Measurements from ENCODE around the gene BASP1. TPM values are rescaled to one million over a fixed set of nuclear protein-coding genes. Genes with fewer than 3 reads are reported as not detected.
A peak's percentile ranks its signal among the peaks of the same experiment; 100 is the strongest.
"Not testable (repeated sequence)": the region's sequence is repeated elsewhere in the genome, so short reads cannot be mapped to it uniquely, and the experiment has no call there.

The BASP1 gene
- total RNA-seq, 4 donors from 2014 or later = 46.0 to 54.6 (median 49.8) TPM

DNA sequence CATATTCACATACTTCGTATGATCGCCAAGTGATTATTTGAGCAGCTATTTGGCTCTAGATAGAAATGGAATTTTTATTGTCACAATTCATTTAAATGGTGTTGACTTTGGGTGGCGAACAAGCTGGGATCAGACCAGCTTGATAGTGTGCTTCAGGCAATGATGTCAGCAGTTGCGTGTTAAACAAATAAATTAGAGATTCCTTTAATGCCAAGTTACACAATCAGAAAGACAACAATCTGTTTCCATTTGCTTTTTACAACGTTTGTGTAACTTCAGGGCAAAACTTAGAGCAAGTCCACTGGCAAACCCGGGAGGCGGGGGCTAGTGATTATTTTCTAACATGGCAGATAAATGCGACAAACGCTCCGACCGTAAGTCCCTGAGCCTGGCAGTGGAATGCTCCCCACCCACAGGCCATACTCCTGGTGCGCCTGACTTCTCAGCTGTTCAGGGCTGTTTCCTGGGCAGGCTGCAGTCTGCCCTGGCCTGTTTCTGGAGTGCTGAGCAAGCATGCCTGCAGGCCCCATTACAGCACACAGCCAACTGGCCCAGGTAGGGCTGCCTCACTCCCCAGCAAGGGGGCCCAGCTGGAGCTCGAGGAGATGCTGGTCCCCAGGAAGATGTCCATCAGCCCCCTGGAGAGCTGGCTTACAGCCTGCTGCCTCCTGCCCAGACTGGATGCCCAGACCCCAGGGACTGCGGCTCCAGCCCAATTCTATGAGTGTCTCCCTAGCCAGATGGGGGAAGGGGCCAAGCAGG lies 88.7 kb downstream of the BASP1 start:
- 61 to 66% methylated on average over 14 of the region's 14 CpGs for WGBS, 2 donors
- H3K27ac ChIP-seq = peak overlapping the region in 1 of 4 donors; percentile 15
- H3K9me3 ChIP-seq = peaks cover 0 to 2% (median 0%) of the 10 kb centered on the region in 4 donors
- H3K27me3 ChIP-seq = no peaks in the 10 kb centered on the region
- DNase-seq (ENCODE audit: low spot score in 2 of 2) = peak in 1 of 2 donors; percentile 34
- peaks cover 0 to 3% (median 0%) of the 10 kb centered on the region in 4 donors for H3K4me1 ChIP-seq
- no peak overlapping the region for H3K4me3 ChIP-seq
- no peaks in the 10 kb centered on the region for H3K36me3 ChIP-seq
- TF ChIP-seq, protein P1, sequence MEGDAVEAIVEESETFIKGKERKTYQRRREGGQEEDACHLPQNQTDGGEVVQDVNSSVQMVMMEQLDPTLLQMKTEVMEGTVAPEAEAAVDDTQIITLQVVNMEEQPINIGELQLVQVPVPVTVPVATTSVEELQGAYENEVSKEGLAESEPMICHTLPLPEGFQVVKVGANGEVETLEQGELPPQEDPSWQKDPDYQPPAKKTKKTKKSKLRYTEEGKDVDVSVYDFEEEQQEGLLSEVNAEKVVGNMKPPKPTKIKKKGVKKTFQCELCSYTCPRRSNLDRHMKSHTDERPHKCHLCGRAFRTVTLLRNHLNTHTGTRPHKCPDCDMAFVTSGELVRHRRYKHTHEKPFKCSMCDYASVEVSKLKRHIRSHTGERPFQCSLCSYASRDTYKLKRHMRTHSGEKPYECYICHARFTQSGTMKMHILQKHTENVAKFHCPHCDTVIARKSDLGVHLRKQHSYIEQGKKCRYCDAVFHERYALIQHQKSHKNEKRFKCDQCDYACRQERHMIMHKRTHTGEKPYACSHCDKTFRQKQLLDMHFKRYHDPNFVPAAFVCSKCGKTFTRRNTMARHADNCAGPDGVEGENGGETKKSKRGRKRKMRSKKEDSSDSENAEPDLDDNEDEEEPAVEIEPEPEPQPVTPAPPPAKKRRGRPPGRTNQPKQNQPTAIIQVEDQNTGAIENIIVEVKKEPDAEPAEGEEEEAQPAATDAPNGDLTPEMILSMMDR (IDR thresholded peaks at IDR 0.05) = no peak
- TF ChIP-seq EP300 (IDR thresholded peaks at IDR 0.05) (peak in 1 of 2 donors; percentile 71), POLR2A (IDR thresholded peaks at IDR 0.05) (no peak)

DNA sequence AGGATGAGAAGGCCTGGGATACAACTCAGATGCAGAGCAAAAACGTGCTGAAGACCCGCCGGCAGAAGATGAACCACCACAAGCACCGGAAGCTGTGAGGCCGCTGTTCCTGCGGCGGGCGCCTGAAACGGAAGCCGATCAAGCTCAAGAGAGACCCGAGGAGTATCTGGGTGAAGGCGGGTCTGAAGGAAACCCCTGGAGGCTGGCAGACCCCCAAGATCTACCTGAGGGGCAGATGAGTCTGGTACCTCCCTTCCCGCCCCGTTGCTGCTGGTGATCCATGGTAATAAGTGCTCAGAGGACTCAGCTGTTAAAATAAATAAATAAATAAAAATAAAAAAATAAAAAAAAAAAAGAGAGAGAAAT lies 89.3 kb downstream of the BASP1 start:
- Histone ChIP-seq H3K27me3 (no peaks in the 10 kb centered on the region), H3K9me3 (peaks cover 0 to 2% (median 0%) of the 10 kb centered on the region in 4 donors), H3K36me3 (no peaks in the 10 kb centered on the region), H3K4me3 (no peak overlapping the region), H3K27ac (no peak overlapping the region), H3K4me1 (peaks cover 0 to 3% (median 0%) of the 10 kb centered on the region in 4 donors)
- WGBS, 2 donors = 93 to 96% methylated on average over 14 of the region's 14 CpGs
- DNase-seq (ENCODE audit: low spot score in 2 of 2) = no peak
- TF ChIP-seq EP300 (IDR thresholded peaks at IDR 0.05) (no peak), POLR2A (IDR thresholded peaks at IDR 0.05) (no peak)
- TF ChIP-seq, protein P1 (IDR thresholded peaks at IDR 0.05) = no peak

DNA sequence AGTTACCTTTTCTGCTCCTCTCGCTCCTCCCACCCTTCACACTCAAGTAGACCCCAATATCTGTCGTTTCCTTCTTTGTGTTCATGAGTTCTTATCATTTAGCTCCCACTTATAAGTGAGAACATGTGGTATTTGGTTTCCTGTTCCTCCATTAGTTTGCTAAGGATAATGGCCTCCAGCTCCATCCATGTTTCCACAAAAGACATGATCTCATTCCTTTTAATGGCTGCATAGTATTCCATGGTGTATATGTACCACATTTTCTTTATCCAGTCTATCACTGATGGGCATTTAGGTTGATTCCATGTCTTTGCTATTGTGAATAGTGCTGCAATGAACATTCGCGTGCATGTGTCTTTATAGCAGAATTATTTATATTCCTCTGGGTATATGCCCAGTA lies 90.0 kb downstream of the BASP1 start:
- H3K4me1 ChIP-seq; H3K4me3 ChIP-seq; H3K36me3 ChIP-seq; H3K9me3 ChIP-seq; DNase-seq (ENCODE audit: low spot score in 2 of 2); H3K27me3 ChIP-seq; H3K27ac ChIP-seq: not testable (repeated sequence)
- 94 to 95% methylated on average over 4 of the region's 4 CpGs for WGBS, 2 donors

DNA sequence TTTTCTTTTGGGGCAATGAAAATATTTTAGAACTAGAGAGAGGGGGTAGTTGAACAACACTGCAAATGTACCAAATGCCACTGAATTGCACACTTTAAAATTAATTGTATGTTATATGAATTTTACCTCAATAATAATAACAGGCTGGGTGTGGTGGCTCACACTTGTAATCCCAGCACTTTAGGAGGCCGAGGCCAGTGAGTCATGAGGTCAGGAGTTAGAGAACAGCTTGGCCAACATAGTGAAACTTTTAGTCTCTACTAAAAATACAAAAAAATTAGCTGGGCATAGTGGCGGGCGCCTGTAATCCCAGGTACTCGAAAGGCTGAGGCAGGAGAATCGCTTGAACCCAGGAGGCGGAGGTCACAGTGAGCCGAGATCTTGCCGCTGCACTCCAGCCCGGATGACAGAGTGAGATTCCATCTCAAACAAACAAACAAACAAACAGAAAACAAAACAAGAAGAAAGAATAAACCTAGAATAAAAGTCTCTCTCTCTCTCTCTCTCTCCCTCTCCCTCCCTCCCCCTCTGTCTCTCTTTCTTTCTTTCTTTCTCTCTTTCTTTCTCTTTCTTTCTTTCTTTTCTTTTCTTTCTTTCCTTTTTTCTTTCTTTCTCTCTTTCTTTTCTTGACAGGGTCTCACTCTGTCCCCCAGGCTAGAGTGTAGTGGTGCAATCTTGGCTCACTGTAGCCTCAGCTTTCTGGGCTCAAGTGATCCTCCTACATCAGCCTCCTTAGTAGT lies 91.1 kb downstream of the BASP1 start:
- Histone ChIP-seq H3K27me3 (no peaks in the 10 kb centered on the region), H3K27ac (no peak overlapping the region), H3K36me3 (no peaks in the 10 kb centered on the region), H3K4me3 (no peak overlapping the region), H3K9me3 (peaks cover 0 to 2% (median 0%) of the 10 kb centered on the region in 4 donors), H3K4me1 (peaks cover 0 to 3% (median 0%) of the 10 kb centered on the region in 4 donors)
- 85 to 90% methylated on average over 9 of the region's 9 CpGs for WGBS, 2 donors
- no peak for DNase-seq (ENCODE audit: low spot score in 2 of 2)
- TF ChIP-seq, protein P1 (IDR thresholded peaks at IDR 0.05) = no peak
- TF ChIP-seq EP300 (IDR thresholded peaks at IDR 0.05) (no peak), POLR2A (IDR thresholded peaks at IDR 0.05) (no peak)

DNA sequence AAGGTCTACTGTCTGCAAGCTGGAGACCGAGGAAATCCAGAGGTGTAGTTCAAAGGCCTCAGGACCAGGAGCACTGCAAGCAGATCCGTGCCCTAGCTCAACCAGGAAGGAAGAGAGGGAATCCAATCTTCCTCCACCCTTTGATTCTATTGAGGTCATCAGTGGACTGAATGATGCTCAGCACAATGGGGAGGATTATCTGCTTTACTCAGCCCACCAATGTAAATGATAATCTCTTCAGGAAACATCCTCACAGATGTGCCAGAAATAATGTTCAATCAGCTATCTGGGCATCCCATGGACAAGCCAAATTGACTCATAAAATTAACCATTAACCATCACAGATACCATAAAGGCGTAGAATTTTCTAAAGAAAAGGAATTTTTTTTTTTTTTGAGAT lies 92.0 kb downstream of the BASP1 start:
- WGBS, 2 donors = 89 to 94% methylated on average over 3 of the region's 3 CpGs
- TF ChIP-seq EP300 (IDR thresholded peaks at IDR 0.05) (no peak), POLR2A (IDR thresholded peaks at IDR 0.05) (no peak)
- TF ChIP-seq, protein P1 (IDR thresholded peaks at IDR 0.05) = no peak
- no peak overlapping the region for H3K4me3 ChIP-seq
- H3K9me3 ChIP-seq = peaks cover 0 to 2% (median 0%) of the 10 kb centered on the region in 4 donors
- DNase-seq (ENCODE audit: low spot score in 2 of 2) = no peak
- no peak overlapping the region for H3K27ac ChIP-seq
- peaks cover 0 to 3% (median 0%) of the 10 kb centered on the region in 4 donors for H3K4me1 ChIP-seq
- no peaks in the 10 kb centered on the region for H3K27me3 ChIP-seq
- H3K36me3 ChIP-seq = no peaks in the 10 kb centered on the region

DNA sequence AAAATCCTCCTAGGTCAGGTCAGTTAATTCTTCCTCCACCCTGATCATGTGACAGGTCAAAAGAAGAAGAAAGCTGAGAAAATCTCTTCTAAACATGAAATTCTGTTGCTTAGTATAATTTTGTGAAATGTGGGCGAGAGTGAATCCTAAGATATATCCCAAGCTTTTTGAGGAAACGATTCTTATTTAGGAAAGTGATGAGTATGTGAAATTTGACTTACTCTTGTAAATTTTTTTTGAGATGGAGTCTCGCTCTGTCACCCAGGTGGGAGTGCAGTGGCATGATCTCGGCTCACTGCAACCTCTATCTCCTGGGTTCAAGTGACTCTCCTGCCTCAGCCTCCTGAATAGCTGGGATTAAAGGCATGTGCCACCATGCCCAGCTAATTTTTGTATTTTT lies 93.1 kb downstream of the BASP1 start:
- not testable (repeated sequence) for H3K4me1 ChIP-seq; H3K36me3 ChIP-seq; H3K9me3 ChIP-seq; DNase-seq (ENCODE audit: low spot score in 2 of 2); H3K27me3 ChIP-seq; H3K27ac ChIP-seq; H3K4me3 ChIP-seq
- WGBS, 2 donors = 86 to 90% methylated on average over 4 of the region's 4 CpGs

DNA sequence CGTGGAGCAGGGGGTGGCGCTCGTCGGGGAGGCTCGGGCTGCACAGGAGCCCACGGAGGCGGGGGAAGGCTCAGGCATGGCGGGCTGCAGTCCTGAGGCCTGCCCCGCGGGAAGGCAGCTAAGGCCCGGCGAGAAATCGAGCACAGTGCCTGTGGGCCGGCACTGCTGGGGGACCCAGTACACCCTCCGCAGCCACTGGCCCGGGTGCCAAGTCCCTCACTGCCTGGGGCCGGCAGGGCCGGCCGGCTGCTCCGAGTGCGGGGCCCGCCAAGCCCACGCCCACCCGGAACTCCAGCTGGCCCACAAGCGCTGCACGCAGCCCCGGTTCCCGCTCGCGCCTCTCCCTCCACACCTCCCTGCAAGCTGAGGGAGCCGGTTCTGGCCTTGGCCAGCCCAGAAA lies 94.4 kb downstream of the BASP1 start:
- H3K27me3 ChIP-seq, H3K9me3 ChIP-seq: not testable (repeated sequence)
- 98 to 99% methylated on average over 6 to 12 of the region's 31 CpGs for WGBS, 2 donors

More for the DNA sequence above, 94.4 kb downstream of the BASP1 start:
- H3K27ac ChIP-seq; H3K4me1 ChIP-seq; DNase-seq (ENCODE audit: low spot score in 2 of 2); H3K4me3 ChIP-seq; H3K36me3 ChIP-seq: not testable (repeated sequence)
